ENCODE measurements around the gene SPEN. TPM values are rescaled to one million over a fixed set of nuclear protein-coding genes. Genes with fewer than 3 reads are reported as not detected.
A peak's percentile ranks its signal among the peaks of the same experiment; 100 is the strongest.

SPEN gene
- polyA plus RNA-seq, 1 of the 3 experiments (the other 2 are of a cell fraction) = 6.1 TPM

DNA sequence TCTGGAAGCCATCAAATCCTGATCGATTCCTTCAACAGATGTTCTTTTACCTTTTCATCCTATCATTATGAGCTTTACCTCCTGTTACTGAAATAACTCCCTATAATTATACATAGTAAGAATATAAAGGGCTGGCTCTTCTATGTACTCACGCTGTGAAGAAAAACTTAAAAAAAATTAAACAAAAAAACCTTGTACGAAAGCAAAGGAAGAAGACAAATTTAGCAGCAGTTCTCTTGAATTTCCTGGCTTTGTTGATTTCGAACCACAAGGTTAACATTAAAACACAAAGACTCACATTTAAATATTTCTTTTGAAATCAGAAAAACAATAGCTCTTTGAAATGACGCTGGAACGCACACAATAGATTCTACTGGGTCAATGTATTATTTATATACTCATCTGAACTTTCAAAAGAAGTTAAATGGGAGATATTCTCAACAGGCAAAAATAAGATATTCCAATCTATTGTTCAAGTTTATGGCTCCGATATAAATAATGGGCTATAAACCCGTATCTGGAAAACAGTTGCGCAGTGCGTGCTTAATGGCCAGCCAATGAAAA lies 13.6 kb upstream of the SPEN start:
- no peaks in the 10 kb centered on the region for H3K27me3 ChIP-seq (ENCODE audit: insufficient read depth)
- H3K9ac ChIP-seq = peak overlapping the region; percentile 99
- H3K4me2 ChIP-seq = peak overlapping the region; percentile 100
- H4K20me1 ChIP-seq (ENCODE audit: insufficient read depth) = no peaks in the 10 kb centered on the region
- H3K9me3 ChIP-seq = no peaks in the 10 kb centered on the region; the same call in 1 of the 2 replicates
- peak overlapping the region; percentile 98 to 100 for H3K27ac ChIP-seq (ENCODE audit: low read depth in 2 of 2, low read length in 1 of 2)
- H2AFZ ChIP-seq (ENCODE audit: low read depth) = peak overlapping the region; percentile 81
- peaks cover 0 to 6% of the 10 kb centered on the region in 2 experiments for H3K36me3 ChIP-seq (replicated peaks in 1 of 2; ENCODE audit: control insufficient read depth in 1 of 2, insufficient read depth in 2 of 2, low read length in 1 of 2)
- no peak for DNase-seq
- H3F3A ChIP-seq (replicated peaks; ENCODE audit: insufficient read depth) = peaks cover 34% of the 10 kb centered on the region
- peaks cover 3 to 12% of the 10 kb centered on the region in 2 experiments; a peak in 2 of 4 replicates for H3K4me1 ChIP-seq (ENCODE audit: control insufficient read depth in 1 of 2, insufficient read depth in 2 of 2, low read depth in 1 of 2, low read length in 1 of 2)
- POLR2A ChIA-PET = interaction anchor here (0.6 to 2.3 kb wide), 9 partner anchors 11 to 1624 kb away, joined by 3 to 19 read pairs (median 5); partner anchors contain the start of gene SPEN
- under 1% methylated on average over 10 of the region's 10 CpGs for WGBS (ENCODE audit: low lambda C conversion rate)
- TF ChIP-seq FOSL2 (IDR thresholded peaks at IDR 0.05; ENCODE audit: borderline replicate concordance, low read depth) = no peak
- TF ChIP-seq NRF1 (IDR thresholded peaks at IDR 0.05; ENCODE audit: low read depth, low read length) = peak; percentile 57
- no peak for TF ChIP-seq EP300 (IDR thresholded peaks at IDR 0.05; ENCODE audit: borderline replicate concordance in 1 of 2, low read depth in 1 of 2, low read length in 1 of 2)
- TF ChIP-seq RFX5 (IDR thresholded peaks at IDR 0.05; ENCODE audit: low read length) = 0 out of 2 replicates have a peak, but pooled peaks have one; percentile 73
- TF ChIP-seq, protein P1, sequence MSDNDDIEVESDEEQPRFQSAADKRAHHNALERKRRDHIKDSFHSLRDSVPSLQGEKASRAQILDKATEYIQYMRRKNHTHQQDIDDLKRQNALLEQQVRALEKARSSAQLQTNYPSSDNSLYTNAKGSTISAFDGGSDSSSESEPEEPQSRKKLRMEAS (IDR thresholded peaks at IDR 0.05; ENCODE audit: low read depth) = no peak
- TF ChIP-seq, protein P2, sequence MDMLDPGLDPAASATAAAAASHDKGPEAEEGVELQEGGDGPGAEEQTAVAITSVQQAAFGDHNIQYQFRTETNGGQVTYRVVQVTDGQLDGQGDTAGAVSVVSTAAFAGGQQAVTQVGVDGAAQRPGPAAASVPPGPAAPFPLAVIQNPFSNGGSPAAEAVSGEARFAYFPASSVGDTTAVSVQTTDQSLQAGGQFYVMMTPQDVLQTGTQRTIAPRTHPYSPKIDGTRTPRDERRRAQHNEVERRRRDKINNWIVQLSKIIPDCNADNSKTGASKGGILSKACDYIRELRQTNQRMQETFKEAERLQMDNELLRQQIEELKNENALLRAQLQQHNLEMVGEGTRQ (IDR thresholded peaks at IDR 0.05; ENCODE audit: borderline replicate concordance, low read depth, low read length) = no peak
- H3K4me3 ChIP-seq (ENCODE audit: low read depth in 2 of 2, low read length in 1 of 2) = peak overlapping the region; percentile 61 to 98
- H3K9me2 ChIP-seq = no peaks in the 10 kb centered on the region
- CTCF ChIA-PET = interaction anchor here (0.7 to 2.3 kb wide), 5 partner anchors 10 to 379 kb away, joined by 3 to 15 read pairs (median 3); no protein-coding TSS in a partner anchor
- H3K79me2 ChIP-seq (ENCODE audit: insufficient read depth) = peaks cover 27% of the 10 kb centered on the region

DNA sequence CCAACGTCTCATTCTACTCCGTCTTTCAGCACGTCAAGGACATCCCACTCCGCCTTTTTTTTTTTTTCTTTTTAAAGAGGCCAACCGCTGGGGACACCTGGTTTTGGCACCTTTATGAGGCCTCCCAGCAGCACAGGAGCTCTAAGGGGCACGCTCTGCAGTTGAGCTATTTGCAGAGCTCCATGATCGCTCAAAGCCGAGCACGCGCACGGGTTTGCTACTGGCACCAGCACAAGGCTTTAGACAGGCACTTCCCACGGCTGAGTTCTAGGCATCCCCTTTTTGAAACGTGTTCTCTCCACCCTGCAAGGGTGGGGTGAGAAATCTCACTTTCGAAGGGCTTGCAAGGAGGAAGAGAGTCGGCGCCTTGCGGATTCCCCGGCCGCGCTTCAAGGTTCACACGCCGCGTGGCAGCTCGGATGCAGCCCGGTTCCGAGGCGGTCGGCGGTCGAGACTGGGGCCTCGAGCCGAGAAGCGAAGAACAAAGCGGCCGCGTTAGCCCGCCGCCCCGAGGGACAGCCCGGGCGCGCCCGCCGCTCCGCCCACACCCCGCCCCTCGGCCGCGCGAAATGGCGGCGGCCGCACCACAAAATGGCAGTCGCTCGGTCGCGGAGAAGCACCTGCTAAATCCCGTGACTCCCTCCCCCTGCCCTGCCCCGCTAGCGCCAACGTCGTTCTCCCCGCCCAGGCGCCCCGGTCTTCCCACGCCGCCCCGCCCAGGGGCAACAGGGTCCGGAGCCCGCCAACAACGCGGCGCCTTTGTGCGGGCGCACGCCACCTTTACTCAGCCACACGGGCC lies 12.9 kb upstream of the SPEN start:
- Histone ChIP-seq H3K4me2 (peak overlapping the region; percentile 100), H4K20me1 (ENCODE audit: insufficient read depth) (no peaks in the 10 kb centered on the region), H3K9me3 (no peaks in the 10 kb centered on the region; the same call in 1 of the 2 replicates), H2AFZ (ENCODE audit: low read depth) (peak overlapping the region; percentile 83), H3K4me3 (ENCODE audit: low read depth in 2 of 2, low read length in 1 of 2) (peak overlapping the region; percentile 61 to 98), H3K27me3 (ENCODE audit: insufficient read depth) (no peaks in the 10 kb centered on the region), H3F3A (replicated peaks; ENCODE audit: insufficient read depth) (peaks cover 34% of the 10 kb centered on the region), H3K79me2 (ENCODE audit: insufficient read depth) (peaks cover 27% of the 10 kb centered on the region), H3K9me2 (no peaks in the 10 kb centered on the region), H3K4me1 (ENCODE audit: control insufficient read depth in 1 of 2, insufficient read depth in 2 of 2, low read depth in 1 of 2, low read length in 1 of 2) (peaks cover 3 to 12% of the 10 kb centered on the region in 2 experiments; a peak in 2 of 4 replicates), H3K27ac (ENCODE audit: low read depth in 2 of 2, low read length in 1 of 2) (peak overlapping the region; percentile 98 to 100), H3K9ac (peak overlapping the region; percentile 99), H3K36me3 (replicated peaks in 1 of 2; ENCODE audit: control insufficient read depth in 1 of 2, insufficient read depth in 2 of 2, low read length in 1 of 2) (peaks cover 0 to 6% of the 10 kb centered on the region in 2 experiments)
- ChIA-PET CTCF (interaction anchor here (1.1 to 1.6 kb wide), 3 partner anchors 15 to 142 kb away, joined by 3 to 4 read pairs (median 4); no protein-coding TSS in a partner anchor), POLR2A (interaction anchor here (0.5 to 2.3 kb wide), 10 partner anchors 10 to 1623 kb away, joined by 3 to 19 read pairs (median 4); partner anchors contain the start of gene SPEN)
- 1% methylated on average over 12 of the region's 77 CpGs for WGBS (ENCODE audit: low lambda C conversion rate)
- DNase-seq = peak; percentile 89
- no peak for TF ChIP-seq FOSL2 (IDR thresholded peaks at IDR 0.05; ENCODE audit: borderline replicate concordance, low read depth)
- TF ChIP-seq, protein P3, sequence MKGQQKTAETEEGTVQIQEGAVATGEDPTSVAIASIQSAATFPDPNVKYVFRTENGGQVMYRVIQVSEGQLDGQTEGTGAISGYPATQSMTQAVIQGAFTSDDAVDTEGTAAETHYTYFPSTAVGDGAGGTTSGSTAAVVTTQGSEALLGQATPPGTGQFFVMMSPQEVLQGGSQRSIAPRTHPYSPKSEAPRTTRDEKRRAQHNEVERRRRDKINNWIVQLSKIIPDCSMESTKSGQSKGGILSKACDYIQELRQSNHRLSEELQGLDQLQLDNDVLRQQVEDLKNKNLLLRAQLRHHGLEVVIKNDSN (IDR thresholded peaks at IDR 0.05; ENCODE audit: borderline replicate concordance, low read depth) = no peak
- TF ChIP-seq FOXM1 (IDR thresholded peaks at IDR 0.05; ENCODE audit: low read depth) = no peak
- TF ChIP-seq GATA2 (CRISPR knock-in tag; IDR thresholded peaks at IDR 0.05) = no peak; the same call in 1 of the 2 replicates
- TF ChIP-seq CHD2 (IDR thresholded peaks at IDR 0.05; ENCODE audit: low read length, partially characterized antibody) = peak; percentile 44
- TF ChIP-seq TAF1 (IDR thresholded peaks at IDR 0.05; ENCODE audit: borderline replicate concordance, low read depth, low read length) = peak; percentile 91
- TF ChIP-seq, protein P4, sequence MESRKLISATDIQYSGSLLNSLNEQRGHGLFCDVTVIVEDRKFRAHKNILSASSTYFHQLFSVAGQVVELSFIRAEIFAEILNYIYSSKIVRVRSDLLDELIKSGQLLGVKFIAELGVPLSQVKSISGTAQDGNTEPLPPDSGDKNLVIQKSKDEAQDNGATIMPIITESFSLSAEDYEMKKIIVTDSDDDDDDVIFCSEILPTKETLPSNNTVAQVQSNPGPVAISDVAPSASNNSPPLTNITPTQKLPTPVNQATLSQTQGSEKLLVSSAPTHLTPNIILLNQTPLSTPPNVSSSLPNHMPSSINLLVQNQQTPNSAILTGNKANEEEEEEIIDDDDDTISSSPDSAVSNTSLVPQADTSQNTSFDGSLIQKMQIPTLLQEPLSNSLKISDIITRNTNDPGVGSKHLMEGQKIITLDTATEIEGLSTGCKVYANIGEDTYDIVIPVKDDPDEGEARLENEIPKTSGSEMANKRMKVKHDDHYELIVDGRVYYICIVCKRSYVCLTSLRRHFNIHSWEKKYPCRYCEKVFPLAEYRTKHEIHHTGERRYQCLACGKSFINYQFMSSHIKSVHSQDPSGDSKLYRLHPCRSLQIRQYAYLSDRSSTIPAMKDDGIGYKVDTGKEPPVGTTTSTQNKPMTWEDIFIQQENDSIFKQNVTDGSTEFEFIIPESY (IDR thresholded peaks at IDR 0.05; ENCODE audit: borderline replicate concordance, low read depth) = no peak
- peak; percentile 31; the same call in 1 of the 2 replicates for TF ChIP-seq FOXJ3 (CRISPR knock-in tag; IDR thresholded peaks at IDR 0.05)
- no peak for TF ChIP-seq RXRA (IDR thresholded peaks at IDR 0.05; ENCODE audit: borderline replicate concordance, low read depth)
- no peak for TF ChIP-seq RAD21 (IDR thresholded peaks at IDR 0.05; ENCODE audit: low read length)
- TF ChIP-seq EP300 (IDR thresholded peaks at IDR 0.05; ENCODE audit: borderline replicate concordance in 1 of 2, low read depth in 1 of 2, low read length in 1 of 2) = peak in 1 of 2 experiments; percentile 25; a peak in 1 of 4 replicates
- TF ChIP-seq, protein P5, sequence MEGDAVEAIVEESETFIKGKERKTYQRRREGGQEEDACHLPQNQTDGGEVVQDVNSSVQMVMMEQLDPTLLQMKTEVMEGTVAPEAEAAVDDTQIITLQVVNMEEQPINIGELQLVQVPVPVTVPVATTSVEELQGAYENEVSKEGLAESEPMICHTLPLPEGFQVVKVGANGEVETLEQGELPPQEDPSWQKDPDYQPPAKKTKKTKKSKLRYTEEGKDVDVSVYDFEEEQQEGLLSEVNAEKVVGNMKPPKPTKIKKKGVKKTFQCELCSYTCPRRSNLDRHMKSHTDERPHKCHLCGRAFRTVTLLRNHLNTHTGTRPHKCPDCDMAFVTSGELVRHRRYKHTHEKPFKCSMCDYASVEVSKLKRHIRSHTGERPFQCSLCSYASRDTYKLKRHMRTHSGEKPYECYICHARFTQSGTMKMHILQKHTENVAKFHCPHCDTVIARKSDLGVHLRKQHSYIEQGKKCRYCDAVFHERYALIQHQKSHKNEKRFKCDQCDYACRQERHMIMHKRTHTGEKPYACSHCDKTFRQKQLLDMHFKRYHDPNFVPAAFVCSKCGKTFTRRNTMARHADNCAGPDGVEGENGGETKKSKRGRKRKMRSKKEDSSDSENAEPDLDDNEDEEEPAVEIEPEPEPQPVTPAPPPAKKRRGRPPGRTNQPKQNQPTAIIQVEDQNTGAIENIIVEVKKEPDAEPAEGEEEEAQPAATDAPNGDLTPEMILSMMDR (IDR thresholded peaks at IDR 0.05) = no peak
- peak; percentile 71 for TF ChIP-seq POLR2AphosphoS5 (IDR thresholded peaks at IDR 0.05; ENCODE audit: low read depth, low read length)
- peak; percentile 98 for TF ChIP-seq YY1 (IDR thresholded peaks at IDR 0.05; ENCODE audit: low read depth)
